HG03521 (cell line): ENCODE measurements around the gene NSRP1.
"Not testable (repeated sequence)": the region's sequence is repeated elsewhere in the genome, so short reads cannot be mapped to it uniquely, and the experiment has no call there.

Experiments used
- ATAC-seq: cut with Tn5 transposase; IDR thresholded peaks from one replicate; pipeline ENCODE4 v1.9.1; 2021; ENCODE audit warnings: mild to moderate bottlenecking, moderate library complexity; ENCODE audit not compliant: unreplicated experiment

The NSRP1 gene

GRCh38 chr17:30219833-30220232 is 103.2 kb downstream of the NSRP1 start:
- no peak for ATAC-seq

- no peak for ATAC-seq
These were observed 103.8 kb downstream of the NSRP1 start for GRCh38 chr17:30220414-30220813.

- no peak for ATAC-seq
These were observed 104.7 kb downstream of the NSRP1 start for GRCh38 chr17:30221346-30221745.

GRCh38 chr17:30222251-30222650 is 105.6 kb downstream of the NSRP1 start:
- ATAC-seq: no peak

GRCh38 chr17:30222721-30223175 is 106.1 kb downstream of the NSRP1 start:
- no peak for ATAC-seq

- ATAC-seq: no peak
These were observed 107.9 kb downstream of the NSRP1 start for GRCh38 chr17:30224419-30224960.

GRCh38 chr17:30225112-30225511 is 108.5 kb downstream of the NSRP1 start:
- ATAC-seq: no peak

GRCh38 chr17:30225919-30226553 is 109.4 kb downstream of the NSRP1 start:
- ATAC-seq: no peak

- ATAC-seq: no peak
These were observed 110.3 kb downstream of the NSRP1 start for GRCh38 chr17:30226878-30227277.

- no peak for ATAC-seq
These were observed 111.4 kb downstream of the NSRP1 start for GRCh38 chr17:30228011-30228410.

- no peak for ATAC-seq
These were observed 112.4 kb downstream of the NSRP1 start for GRCh38 chr17:30229012-30229411.

- ATAC-seq: not testable (repeated sequence)
These were observed 113.4 kb downstream of the NSRP1 start for GRCh38 chr17:30230009-30230408.

- ATAC-seq: no peak
These were observed 114.0 kb downstream of the NSRP1 start for GRCh38 chr17:30230596-30231125.

- no peak for ATAC-seq
These were observed 115.6 kb downstream of the NSRP1 start for GRCh38 chr17:30232015-30232823.

- no peak for ATAC-seq
These were observed 116.3 kb downstream of the NSRP1 start for GRCh38 chr17:30232824-30233427.

GRCh38 chr17:30234296-30234695 is 117.7 kb downstream of the NSRP1 start:
- no peak for ATAC-seq

- no peak for ATAC-seq
These were observed 118.3 kb downstream of the NSRP1 start for GRCh38 chr17:30234964-30235363.

- ATAC-seq: no peak
These were observed 119.0 kb downstream of the NSRP1 start, which contains the start of gene SLC6A4 for GRCh38 chr17:30235386-30236296. Gene SLC6A4, minus strand, starts transcription at chr17:30235697. Its CDS starts 13,739 bp downstream, at chr17:30221958.
